GM12892 (cell line): ENCODE results near the gene EPHB1.

Source experiments
- DNase-seq: peaks from one replicate; pipeline ENCODE4 v3.0.0; 2011; ENCODE audit not compliant: insufficient read length
- FAIRE-seq: peaks from 2 replicates; lab custom pipeline; 2011; peaks lifted over from hg19 to GRCh38; lab: Jason Lieb, UNC
- POLR2A ChIP-seq: IDR thresholded peaks from 2 replicates; pipeline ENCODE4 v1.6.1; 2011; ENCODE audit warnings: low read depth, low read length, control low read depth
- POLR2AphosphoS5 ChIP-seq: IDR thresholded peaks from 2 replicates; pipeline ENCODE4 v1.6.1; 2011; ENCODE audit warnings: low read depth, low read length, control low read depth
- TAF1 ChIP-seq: IDR thresholded peaks from 2 replicates; pipeline ENCODE4 v1.6.1; 2011; ENCODE audit warnings: low read depth, mild to moderate bottlenecking, control low read depth, low read length, borderline replicate concordance

The EPHB1 gene

DNA sequence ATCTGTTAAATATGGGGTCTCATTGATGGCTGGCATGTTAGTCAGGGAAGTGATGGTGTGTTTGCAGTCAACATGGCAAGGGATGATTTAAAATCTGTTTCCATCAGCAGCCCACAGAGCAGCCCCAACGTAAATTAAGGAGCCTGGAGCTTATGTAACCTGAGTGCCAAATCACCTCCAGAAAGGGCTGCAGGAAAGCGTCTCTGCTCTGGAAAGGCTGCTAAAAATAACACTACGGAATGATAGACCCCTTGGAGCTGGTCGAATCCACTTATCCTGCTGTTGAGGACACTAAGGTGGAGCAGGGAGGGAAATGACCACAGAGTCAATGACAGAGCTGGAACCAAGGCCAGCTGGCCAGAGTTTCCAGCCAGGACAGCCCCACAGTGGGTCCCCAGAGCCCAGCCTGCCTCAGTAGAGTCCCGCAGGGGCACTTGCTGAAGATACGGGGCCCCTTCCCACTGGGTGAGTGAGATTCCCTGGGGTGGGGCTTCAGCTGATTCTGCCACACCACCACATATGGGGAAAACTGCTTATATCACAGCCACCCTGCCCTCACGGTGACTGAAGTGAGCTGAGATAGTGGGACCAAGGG is 63.5 kb downstream of the EPHB1 start:
- FAIRE-seq (no peak), DNase-seq (no peak)
- TF ChIP-seq POLR2AphosphoS5 (no peak), TAF1 (no peak), POLR2A (no peak)

- no peak for DNase-seq
- TF ChIP-seq POLR2A, result no peak
- TF ChIP-seq TAF1, result no peak
- TF ChIP-seq POLR2AphosphoS5, result no peak
- FAIRE-seq, result no peak
These were observed 64.3 kb downstream of the EPHB1 start for GRCh38 chr3:134859341-134859740.

GRCh38 chr3:134860141-134860540 is 65.1 kb downstream of the EPHB1 start:
- TF ChIP-seq POLR2A (no peak), TAF1 (no peak), POLR2AphosphoS5 (no peak)
- no peak for DNase-seq
- FAIRE-seq, result no peak

GRCh38 chr3:134863915-134864314 is 68.9 kb downstream of the EPHB1 start:
- DNase-seq, result no peak
- no peak for TF ChIP-seq POLR2AphosphoS5
- TF ChIP-seq TAF1, result no peak
- no peak for TF ChIP-seq POLR2A
- FAIRE-seq, result no peak

- TF ChIP-seq POLR2AphosphoS5 (no peak), POLR2A (no peak), TAF1 (no peak)
- no peak for FAIRE-seq
- no peak for DNase-seq
These were observed 69.6 kb downstream of the EPHB1 start for GRCh38 chr3:134864636-134865035.

GRCh38 chr3:134867277-134867676 is 72.2 kb downstream of the EPHB1 start:
- TF ChIP-seq TAF1 (no peak), POLR2A (no peak), POLR2AphosphoS5 (no peak)
- DNase-seq (no peak), FAIRE-seq (no peak)

DNA sequence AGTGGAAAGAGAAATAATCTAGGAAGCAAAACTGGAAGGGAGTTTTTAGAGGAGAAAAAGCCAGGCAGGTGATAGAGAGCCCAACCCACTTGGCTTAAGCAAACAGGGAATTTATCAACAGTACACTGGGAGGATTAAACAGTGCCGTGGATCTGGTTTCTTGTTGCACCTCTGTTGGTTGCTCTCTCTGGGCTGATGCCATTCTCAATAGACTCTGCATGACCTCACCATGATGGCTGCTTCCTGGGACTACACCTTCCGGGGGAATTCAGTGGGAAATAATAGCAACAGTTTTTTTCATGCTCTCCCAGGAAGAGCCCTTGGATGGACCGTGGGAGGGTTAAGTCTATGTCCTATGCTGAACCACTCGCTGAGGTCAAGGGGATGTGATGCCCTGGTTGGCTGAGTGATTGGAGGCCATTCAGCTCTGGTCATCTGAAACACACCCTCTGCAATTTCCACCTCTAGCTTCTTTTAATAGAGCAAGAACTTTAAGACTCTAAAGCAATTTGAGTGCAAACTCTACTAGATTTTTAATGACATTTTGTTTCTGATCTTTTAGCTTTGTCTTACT is 74.2 kb downstream of the EPHB1 start:
- FAIRE-seq (no peak), DNase-seq (no peak)
- TF ChIP-seq POLR2AphosphoS5, result no peak
- TF ChIP-seq POLR2A, result no peak
- TF ChIP-seq TAF1, result no peak

- no peak for FAIRE-seq
- TF ChIP-seq POLR2AphosphoS5 (no peak), POLR2A (no peak), TAF1 (no peak)
- no peak for DNase-seq
These were observed 76.8 kb downstream of the EPHB1 start for GRCh38 chr3:134871818-134872217.

- TF ChIP-seq POLR2AphosphoS5, result no peak
- TF ChIP-seq POLR2A, result no peak
- TF ChIP-seq TAF1, result no peak
- FAIRE-seq (no peak), DNase-seq (no peak)
These were observed 77.7 kb downstream of the EPHB1 start for GRCh38 chr3:134872440-134873388.

- TF ChIP-seq TAF1, result no peak
- no peak for TF ChIP-seq POLR2A
- TF ChIP-seq POLR2AphosphoS5, result no peak
- DNase-seq, result no peak
- FAIRE-seq, result no peak
These were observed 78.7 kb downstream of the EPHB1 start for GRCh38 chr3:134873789-134874188.

DNA sequence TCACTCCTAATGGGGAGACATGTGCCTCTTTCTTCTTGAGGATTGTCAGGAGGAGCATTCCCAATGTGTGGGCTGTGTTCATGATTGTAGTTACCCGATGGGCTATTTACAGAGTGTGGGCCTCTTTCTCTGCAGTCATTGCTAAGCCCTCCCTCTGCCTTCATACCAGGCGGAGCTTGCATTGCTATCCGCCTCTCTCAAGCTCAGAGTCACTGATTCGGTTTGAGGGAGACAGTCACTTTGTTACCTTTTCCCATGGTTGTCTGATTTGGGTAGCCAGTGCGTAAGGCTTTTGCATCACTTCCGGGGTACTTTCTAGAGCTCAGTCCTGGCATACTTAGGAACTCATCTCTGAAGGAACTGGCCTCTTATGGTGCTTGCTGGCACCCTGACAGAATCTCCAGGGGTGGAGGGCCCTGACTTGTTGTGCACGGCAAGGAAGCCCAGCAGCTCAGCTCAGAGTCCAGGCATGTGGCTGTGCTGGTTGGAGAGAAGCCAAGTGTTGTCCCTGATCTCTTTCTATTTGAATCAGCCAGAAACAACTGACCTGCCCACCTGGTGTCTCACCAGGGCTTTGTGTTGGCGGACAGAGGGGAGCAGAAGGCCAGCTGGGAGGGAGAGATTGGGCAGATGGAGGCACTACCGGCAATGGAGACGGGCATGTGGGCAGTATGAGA is 79.8 kb downstream of the EPHB1 start:
- TF ChIP-seq TAF1, result no peak
- no peak for TF ChIP-seq POLR2A
- TF ChIP-seq POLR2AphosphoS5, result no peak
- no peak for DNase-seq
- no peak for FAIRE-seq
